OCI-LY3 (cell line): ENCODE results near the gene PLD4.

Source experiments
- H2AFZ ChIP-seq: fragments of 200-600, 300-600 bp; shearing (Covaris generic); 2 replicates; pipeline ENCODE4 v1.6.0; 2014; ENCODE audit warnings: antibody characterized with exemption, low read depth, low read length
- H3K27ac ChIP-seq: fragments of 200-600, 300-600 bp; sonication (generic); 2 replicates; pipeline ENCODE4 v1.5.1; 2014; ENCODE audit warnings: mild to moderate bottlenecking, low read length, moderate library complexity, mixed read lengths
- H3K27me3 ChIP-seq: fragments of 200-600, 300-600 bp; sonication (generic); 2 replicates; pipeline ENCODE4 v1.6.1; 2014; ENCODE audit warnings: low read depth, low read length, mixed read lengths
- H3K36me3 ChIP-seq: fragments of 200-600, 300-600 bp; sonication (generic); replicated peaks from 2 replicates; pipeline ENCODE3; 2014; ENCODE audit warnings: low read depth, low read length, mixed read lengths
- H3K4me1 ChIP-seq: fragments of 300-600, 200-600 bp; sonication (generic); 2 replicates; pipeline ENCODE4 v1.6.1; 2014; ENCODE audit warnings: low read length, mixed read lengths
- H3K4me2 ChIP-seq: fragments of 200-600, 300-600 bp; sonication (generic); 2 replicates; pipeline ENCODE4 v1.6.1; 2014; ENCODE audit warnings: low read length, mixed read lengths
- H3K4me3 ChIP-seq: fragments of 300-600, 200-600 bp; sonication (generic); 2 replicates; pipeline ENCODE4 v1.5.1; 2014; ENCODE audit warnings: antibody characterized with exemption, mild to moderate bottlenecking, low read length, moderate library complexity
- H3K79me2 ChIP-seq: fragments of 300-600, 200-600 bp; shearing (Covaris generic); 2 replicates; pipeline ENCODE4 v1.6.1; 2014; ENCODE audit warnings: mild to moderate bottlenecking, low read length, mixed read lengths
- H3K9ac ChIP-seq: fragments of 300-600, 200-600 bp; shearing (Covaris generic); 2 replicates; pipeline ENCODE4 v1.6.0; 2014; ENCODE audit warnings: mild to moderate bottlenecking, low read length, moderate library complexity
- H3K9me3 ChIP-seq: fragments of 200-600, 300-600 bp; shearing (Covaris generic); 2 replicates; pipeline ENCODE4 v1.6.1; 2014; ENCODE audit warnings: low read length, mixed read lengths; ENCODE audit not compliant: insufficient read depth
- H4K20me1 ChIP-seq: fragments of 200-600, 300-600 bp; sonication (generic); 2 replicates; pipeline ENCODE4 v1.6.1; 2016; ENCODE audit warnings: low read length, mixed read lengths; ENCODE audit not compliant: insufficient read depth
- EZH2phosphoT487 ChIP-seq: fragments of 200-600 bp; shearing (Covaris generic); IDR thresholded peaks from 2 replicates; pipeline ENCODE4 v1.6.1; 2018; ENCODE audit warnings: antibody characterized with exemption, mixed run types, low read depth
- TF ChIP-seq, protein P1 (sequence below): fragments of 200-600, 300-600 bp; sonication (generic); IDR thresholded peaks from 2 replicates; pipeline ENCODE4 v1.5.1; 2014; ENCODE audit warnings: antibody characterized with exemption, low read length, low read depth

The PLD4 gene

DNA sequence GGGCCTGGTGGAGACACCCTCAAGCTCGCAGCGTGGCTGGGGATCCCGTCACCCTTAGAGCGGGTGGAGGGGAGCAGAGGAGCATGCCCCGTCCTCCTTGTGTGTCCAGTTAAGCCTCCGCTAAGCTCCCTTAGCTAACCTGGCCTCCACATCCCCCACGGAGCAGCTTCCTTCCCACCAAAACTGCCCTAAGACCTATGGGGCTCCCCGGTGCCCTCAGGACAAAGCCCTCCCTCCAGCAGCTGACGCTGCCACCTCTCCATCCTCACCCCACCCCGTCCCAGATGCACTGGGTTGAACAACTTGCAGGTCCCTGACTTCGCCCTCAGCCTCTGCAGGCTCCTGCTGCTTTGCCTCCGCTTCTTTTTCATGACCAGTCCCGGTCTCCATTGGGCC lies 49.5 kb downstream of the PLD4 start:
- TF ChIP-seq, protein P1, sequence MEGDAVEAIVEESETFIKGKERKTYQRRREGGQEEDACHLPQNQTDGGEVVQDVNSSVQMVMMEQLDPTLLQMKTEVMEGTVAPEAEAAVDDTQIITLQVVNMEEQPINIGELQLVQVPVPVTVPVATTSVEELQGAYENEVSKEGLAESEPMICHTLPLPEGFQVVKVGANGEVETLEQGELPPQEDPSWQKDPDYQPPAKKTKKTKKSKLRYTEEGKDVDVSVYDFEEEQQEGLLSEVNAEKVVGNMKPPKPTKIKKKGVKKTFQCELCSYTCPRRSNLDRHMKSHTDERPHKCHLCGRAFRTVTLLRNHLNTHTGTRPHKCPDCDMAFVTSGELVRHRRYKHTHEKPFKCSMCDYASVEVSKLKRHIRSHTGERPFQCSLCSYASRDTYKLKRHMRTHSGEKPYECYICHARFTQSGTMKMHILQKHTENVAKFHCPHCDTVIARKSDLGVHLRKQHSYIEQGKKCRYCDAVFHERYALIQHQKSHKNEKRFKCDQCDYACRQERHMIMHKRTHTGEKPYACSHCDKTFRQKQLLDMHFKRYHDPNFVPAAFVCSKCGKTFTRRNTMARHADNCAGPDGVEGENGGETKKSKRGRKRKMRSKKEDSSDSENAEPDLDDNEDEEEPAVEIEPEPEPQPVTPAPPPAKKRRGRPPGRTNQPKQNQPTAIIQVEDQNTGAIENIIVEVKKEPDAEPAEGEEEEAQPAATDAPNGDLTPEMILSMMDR, result no peak
- TF ChIP-seq EZH2phosphoT487, result no peak
- H3K36me3 ChIP-seq, result no peaks in the 10 kb centered on the region
- no peak overlapping the region for H2AFZ ChIP-seq
- H3K79me2 ChIP-seq, result no peaks in the 10 kb centered on the region
- 0 out of 2 replicates have a peak, but pooled peaks cover 1% of the 10 kb centered on the region for H3K27me3 ChIP-seq
- H3K27ac ChIP-seq, result no peak overlapping the region
- peaks cover 2% of the 10 kb centered on the region; the same call in 1 of the 2 replicates for H3K4me1 ChIP-seq
- no peaks in the 10 kb centered on the region for H3K9me3 ChIP-seq
- H3K9ac ChIP-seq, result no peak overlapping the region
- H4K20me1 ChIP-seq, result no peaks in the 10 kb centered on the region
- no peak overlapping the region for H3K4me3 ChIP-seq
- no peak overlapping the region for H3K4me2 ChIP-seq

DNA sequence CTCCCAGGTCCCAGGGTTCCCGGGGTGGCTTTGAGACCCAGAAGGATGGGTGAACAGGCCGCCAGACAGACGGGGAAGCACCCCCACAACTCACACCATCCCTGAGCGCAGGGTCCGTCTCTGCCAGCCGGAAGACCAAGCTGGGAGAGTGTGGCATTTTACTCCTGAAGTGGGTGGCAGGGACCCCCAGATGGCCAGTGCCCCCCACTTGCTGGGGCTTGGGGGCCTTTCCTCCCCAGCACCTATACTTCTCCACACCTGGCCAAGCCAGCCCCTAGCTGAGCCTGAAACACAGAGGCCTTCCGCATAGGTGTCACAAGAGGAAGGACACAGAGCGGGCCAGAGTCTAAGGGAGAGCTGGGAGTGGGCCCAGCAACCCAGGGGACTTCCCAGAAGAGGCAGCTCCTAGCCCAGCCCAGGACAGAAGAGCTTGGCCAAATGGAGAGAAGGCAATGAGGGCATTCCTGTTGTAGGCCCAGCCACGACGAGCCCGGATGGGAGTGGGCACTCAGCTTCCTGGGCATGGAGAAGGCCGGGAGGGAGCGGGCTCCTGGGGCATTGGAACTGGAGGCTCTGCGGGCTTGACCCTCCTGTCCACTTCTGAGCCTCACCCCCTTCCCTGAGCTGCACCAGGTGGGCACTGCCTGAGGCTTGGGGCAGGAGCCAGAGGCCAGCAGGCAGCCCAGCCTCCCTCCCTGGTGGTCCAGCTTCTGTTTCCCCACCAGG lies 50.1 kb downstream of the PLD4 start:
- H4K20me1 ChIP-seq, result no peaks in the 10 kb centered on the region
- H3K79me2 ChIP-seq, result no peaks in the 10 kb centered on the region
- no peaks in the 10 kb centered on the region for H3K9me3 ChIP-seq
- H3K4me1 ChIP-seq, result peaks cover 2% of the 10 kb centered on the region; the same call in 1 of the 2 replicates
- no peaks in the 10 kb centered on the region for H3K27me3 ChIP-seq
- no peak overlapping the region for H3K4me2 ChIP-seq
- no peaks in the 10 kb centered on the region for H3K36me3 ChIP-seq
- no peak overlapping the region for H3K9ac ChIP-seq
- H3K27ac ChIP-seq, result no peak overlapping the region
- H3K4me3 ChIP-seq, result no peak overlapping the region
- no peak overlapping the region for H2AFZ ChIP-seq
- no peak for TF ChIP-seq EZH2phosphoT487
- TF ChIP-seq, protein P1, result no peak

DNA sequence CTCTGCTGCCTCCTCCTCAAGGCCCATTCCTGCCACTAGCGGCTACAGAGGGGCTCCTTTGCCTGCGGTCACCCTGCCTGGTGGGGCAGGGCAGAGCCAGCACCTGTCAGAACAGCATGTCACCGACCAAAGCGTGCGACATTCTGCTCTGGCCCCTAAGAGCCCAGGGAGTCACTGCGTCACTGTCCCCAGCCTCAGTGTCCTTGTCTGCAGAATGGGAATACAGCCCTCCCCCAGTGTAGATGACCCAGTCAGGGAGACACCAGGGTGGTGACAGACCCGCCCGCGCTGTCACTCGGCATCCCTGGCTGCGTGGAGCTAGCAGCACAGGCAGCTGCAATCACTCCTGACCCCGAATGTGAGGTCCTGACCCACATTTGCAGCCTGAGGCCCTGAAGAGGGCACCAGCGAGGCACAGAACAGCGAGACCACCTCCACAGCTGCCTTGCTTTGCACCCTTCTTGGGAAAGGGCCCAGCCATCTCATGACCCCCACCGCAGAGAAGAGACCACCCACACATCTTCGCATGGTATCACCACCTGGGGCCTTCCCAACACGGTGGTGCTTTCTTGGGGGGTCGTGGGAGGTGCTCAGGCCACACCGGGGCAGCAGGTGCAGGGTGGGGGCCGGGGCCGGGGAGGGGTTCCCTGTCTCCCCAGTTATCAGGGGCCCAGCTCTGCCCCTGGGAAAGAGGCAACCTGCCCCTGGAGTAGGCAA lies 51.0 kb downstream of the PLD4 start:
- Histone ChIP-seq H3K27me3 (no peaks in the 10 kb centered on the region), H3K9ac (peak overlapping the region; percentile 25; the same call in 1 of the 2 replicates), H4K20me1 (no peaks in the 10 kb centered on the region), H3K36me3 (no peaks in the 10 kb centered on the region), H3K79me2 (no peaks in the 10 kb centered on the region), H3K4me3 (peak overlapping the region; percentile 54), H3K4me2 (peak overlapping the region; percentile 58), H3K4me1 (peaks cover 2% of the 10 kb centered on the region; the same call in 1 of the 2 replicates), H3K27ac (no peak overlapping the region), H3K9me3 (no peaks in the 10 kb centered on the region), H2AFZ (no peak overlapping the region; the same call in 1 of the 2 replicates)
- TF ChIP-seq, protein P1, result no peak; the same call in none of the 2 replicates
- no peak for TF ChIP-seq EZH2phosphoT487
